ENCODE results near the gene SPIN1. TPM values are rescaled to one million over a fixed set of nuclear protein-coding genes. Genes with fewer than 3 reads are reported as not detected.
"Not testable (repeated sequence)": the region's sequence is repeated elsewhere in the genome, so short reads cannot be mapped to it uniquely, and the experiment has no call there.

Gene SPIN1
- total and polyA plus RNA-seq, 2 of the 8 experiments (the other 6 are each of a cell fraction or from before 2014, with no cell fraction given): 69.9 to 139 TPM

- H4K91ac ChIP-seq (replicated peaks; ENCODE audit: insufficient read length, low read length); H2AK5ac ChIP-seq (ENCODE audit: low read depth, low read length); H3K23ac ChIP-seq (ENCODE audit: insufficient read length); FAIRE-seq; H3K27ac ChIP-seq (ENCODE audit: low read depth, low read length); H3K4me1 ChIP-seq (replicated peaks in 1 of 4; ENCODE audit: control insufficient read depth in 3 of 4, insufficient read depth in 4 of 4, low read length in 3 of 4); H3K27me3 ChIP-seq (replicated peaks in 1 of 4; ENCODE audit: control insufficient read depth in 3 of 4, extremely low read depth in 1 of 4, insufficient read depth in 3 of 4, low read length in 3 of 4); DNase-seq (ENCODE audit: low read depth in 1 of 2, low spot score in 2 of 2); H3K4me2 ChIP-seq (ENCODE audit: insufficient read depth in 1 of 2, low read depth in 2 of 2, low read length in 2 of 2); H2AFZ ChIP-seq (ENCODE audit: low read length); H3K9ac ChIP-seq (replicated peaks in 1 of 4; ENCODE audit: extremely low read depth in 1 of 4, low read depth in 3 of 4, low read length in 3 of 4); H3K14ac ChIP-seq (ENCODE audit: insufficient read length); H3K18ac ChIP-seq (ENCODE audit: extremely low read depth, low read length); H2BK20ac ChIP-seq (ENCODE audit: low read length); H4K8ac ChIP-seq (ENCODE audit: extremely low read depth, insufficient read depth, low read length); H2BK5ac ChIP-seq (ENCODE audit: low read depth, low read length); H2BK12ac ChIP-seq (ENCODE audit: low read depth, low read length); H3K36me3 ChIP-seq (ENCODE audit: control insufficient read depth in 2 of 4, insufficient read depth in 4 of 4, low read length in 3 of 4); H3K56ac ChIP-seq (replicated peaks; ENCODE audit: insufficient read length, low read depth, low read length); H3K4ac ChIP-seq (replicated peaks; ENCODE audit: insufficient read length, low read depth, low read length); H4K5ac ChIP-seq (ENCODE audit: insufficient read length, low read depth, low read length); H3K4me3 ChIP-seq (ENCODE audit: extremely low read depth in 1 of 4, insufficient read depth in 2 of 4, low read depth in 3 of 4, low read length in 4 of 4); H4K20me1 ChIP-seq (replicated peaks in 1 of 2; ENCODE audit: control insufficient read depth in 1 of 2, insufficient read depth in 2 of 2, low read length in 2 of 2); H3K79me1 ChIP-seq (ENCODE audit: low read depth, low read length); H3K9me3 ChIP-seq (ENCODE audit: insufficient read depth in 2 of 2, low read depth in 1 of 2, low read length in 1 of 2); H2BK120ac ChIP-seq (replicated peaks; ENCODE audit: low read depth, low read length): not testable (repeated sequence)
- Histone ChIP-seq H3K23me2 (ENCODE audit: low read depth, low read length) (peaks cover 11% of the 10 kb centered on the region; the same call in 1 of the 2 replicates), H2BK15ac (ENCODE audit: low read length) (peak overlapping the region; percentile 75; the same call in 1 of the 2 replicates), H3K79me2 (ENCODE audit: control insufficient read depth in 1 of 2, insufficient read depth in 2 of 2, low read length in 2 of 2) (peaks cover 14 to 35% of the 10 kb centered on the region in 2 experiments)
- ChIA-PET CTCF (ENCODE audit: partially characterized antibody) (interaction anchor here (1.7 to 1.9 kb wide), 2 partner anchors 14 to 75 kb away, joined by 6 read pairs; no protein-coding TSS in a partner anchor), POLR2A (ENCODE audit: partially characterized antibody) (interaction anchor here (1.0 to 1.5 kb wide), 2 partner anchors 18 to 26 kb away, joined by 3 to 4 read pairs; no protein-coding TSS in a partner anchor)
- 87% methylated on average over 4 of the region's 4 CpGs; no CpG with 5 or more reads in 1 of the 2 experiments for WGBS, 2 experiments (ENCODE audit: extremely low coverage in 1 of 2, insufficient coverage in 1 of 2, insufficient read length in 1 of 2, insufficient replicate concordance in 2 of 2, low coverage in 1 of 2, low lambda C conversion rate in 2 of 2, missing lambda C conversion rate in 1 of 2)
Observed at GRCh38 chr9:88386137-88386536, 2.1 kb upstream of the SPIN1 start.
